CD4-positive, alpha-beta T cell (primary cell): ENCODE data around the gene LMNTD2. TPM values are rescaled to one million over a fixed set of nuclear protein-coding genes. Genes with fewer than 3 reads are reported as not detected.

ENCODE experiments used
- ATAC-seq: fragments of 200-7000 bp; cut with Tn5 transposase; one replicate; pipeline ENCODE4 v1.10.0; 2022; ENCODE audit warnings: mild to moderate bottlenecking; ENCODE audit not compliant: poor library complexity
- CTCF ChIA-PET: fragments of 350-600 bp; sonication (Branson Sonifier 250); formaldehyde crosslinking; loops from one replicate; lab custom pipeline; 2021; ENCODE audit warnings: antibody characterized with exemption, inconsistent platforms; lab: Charles Lee
- POLR2A ChIA-PET: fragments of 350-600 bp; sonication (Branson Sonifier 250); formaldehyde crosslinking; loops from one replicate; lab custom pipeline; 2021; ENCODE audit warnings: antibody characterized with exemption, inconsistent platforms; lab: Charles Lee
- DNase-seq, 14 experiments: peaks; one replicate each; pipeline ENCODE4 v3.0.0-alpha.2; 2013 to 2020; ENCODE audit warnings: mixed read lengths in 2 of 14
- H3K27ac ChIP-seq, 2 donors: one replicate each; pipeline versions ENCODE4 v1.5.1 to v1.7.0; 2013; ENCODE audit warnings: low read length in 2 of 2, low read depth in 1 of 2, mild to moderate bottlenecking in 1 of 2
- H3K27me3 ChIP-seq, 2 experiments: 1 replicate in 1 of 2; 2 replicates in 1 of 2; pipeline versions ENCODE4 v1.6.1 to v1.7.0; 2013; ENCODE audit warnings: low read length in 2 of 2, control low read depth in 1 of 2, mild to moderate bottlenecking in 1 of 2, moderate library complexity in 1 of 2; ENCODE audit not compliant: insufficient read depth in 2 of 2, control insufficient read depth in 1 of 2
- H3K36me3 ChIP-seq: one replicate; pipeline ENCODE4 v1.6.1; 2013; ENCODE audit warnings: low read length, control low read depth; ENCODE audit not compliant: insufficient read depth
- H3K4me1 ChIP-seq: one replicate; pipeline ENCODE4 v1.6.1; 2013; ENCODE audit warnings: low read length, control low read depth; ENCODE audit not compliant: insufficient read depth
- H3K4me3 ChIP-seq: one replicate; pipeline ENCODE4 v1.5.1; 2013; ENCODE audit warnings: mild to moderate bottlenecking, low read length, moderate library complexity
- H3K9me3 ChIP-seq, 2 experiments: 1 replicate in 1 of 2; 2 replicates in 1 of 2; pipeline versions ENCODE4 v1.6.1 to v1.7.0; 2013; ENCODE audit warnings: low read length in 2 of 2, mild to moderate bottlenecking in 2 of 2, control low read depth in 1 of 2, moderate library complexity in 1 of 2; ENCODE audit not compliant: control insufficient read depth in 1 of 2, insufficient read depth in 1 of 2
- H3K27ac Mint-ChIP-seq: one replicate; pipeline ENCODE4 v1.8.0; 2020; ENCODE audit warnings: mixed read lengths
- H3K27me3 Mint-ChIP-seq: one replicate; pipeline ENCODE4 v1.8.0; 2021; ENCODE audit warnings: mixed read lengths
- H3K36me3 Mint-ChIP-seq: one replicate; pipeline ENCODE4 v1.8.0; 2021; ENCODE audit warnings: low read depth, mixed read lengths
- H3K4me1 Mint-ChIP-seq: one replicate; pipeline ENCODE4 v1.8.0; 2021; ENCODE audit warnings: low read depth, mixed read lengths
- H3K4me3 Mint-ChIP-seq: one replicate; pipeline ENCODE4 v1.8.0; 2020; ENCODE audit warnings: mild to moderate bottlenecking, mixed read lengths
- H3K9me3 Mint-ChIP-seq: one replicate; pipeline ENCODE4 v1.8.0; 2020; ENCODE audit warnings: mixed read lengths
- CTCF ChIP-seq: fragments of 200-600 bp; IDR thresholded peaks from one replicate; pipeline ENCODE4 v1.8.0; 2022; ENCODE audit warnings: antibody characterized with exemption, mild to moderate bottlenecking
- intact Hi-C, 2 experiments: fragments of 100-400 bp; cut with DNase I in 1 of 2; cut with micrococcal nuclease in 1 of 2; formaldehyde crosslinking; loops; one replicate each; pipeline versions ENCODE4 v1.15.1 to v1.9.0; 2023 to 2025; cut with DNase I, micrococcal nuclease
- total RNA-seq, 174 experiments: library from RNA in 2 of 174; stranded (reverse) in 2 of 174; gene quantifications; one replicate each; pipeline ENCODE4 v1.2.3 and lab custom pipeline; 2021 to 2026

Gene LMNTD2
- total RNA-seq, 2 experiments from 2014 or later: 8.2 to 10.3 TPM

- Mint-ChIP-seq H3K36me3 (peaks cover 9% of the 10 kb centered on the region), H3K4me3 (peak overlapping the region; percentile 54), H3K9me3 (no peaks in the 10 kb centered on the region), H3K27me3 (no peaks in the 10 kb centered on the region), H3K27ac (peak overlapping the region; percentile 88), H3K4me1 (peaks cover 13% of the 10 kb centered on the region)
- peaks cover 10% of the 10 kb centered on the region for H3K36me3 ChIP-seq
- POLR2A ChIA-PET: interaction anchor here (0.9 to 2.2 kb wide), 3 partner anchors 10 to 55 kb away, joined by 4 to 21 read pairs (median 11); partner anchors contain the start of gene PHRF1
- H3K4me3 ChIP-seq: no peak overlapping the region
- CTCF ChIA-PET: interaction anchor here (1.0 to 1.6 kb wide), 2 partner anchors 9 to 70 kb away, joined by 3 read pairs; no protein-coding TSS in a partner anchor
- DNase-seq: peak in 2 of 14 experiments; percentile 48 to 62
- no peaks in the 10 kb centered on the region for H3K27me3 ChIP-seq
- H3K27ac ChIP-seq: no peak overlapping the region
- H3K4me1 ChIP-seq: peaks cover 46% of the 10 kb centered on the region
- intact Hi-C loops: loop anchor here in 1 of 2 experiments (2.0 kb wide), 1 partner anchor 54 kb away; no protein-coding TSS in a partner anchor
- TF ChIP-seq CTCF: no peak
- ATAC-seq: no peak
- H3K9me3 ChIP-seq: no peaks in the 10 kb centered on the region
Measured at GRCh38 chr11:559020-559620, 1.4 kb downstream of the LMNTD2 start.

DNA sequence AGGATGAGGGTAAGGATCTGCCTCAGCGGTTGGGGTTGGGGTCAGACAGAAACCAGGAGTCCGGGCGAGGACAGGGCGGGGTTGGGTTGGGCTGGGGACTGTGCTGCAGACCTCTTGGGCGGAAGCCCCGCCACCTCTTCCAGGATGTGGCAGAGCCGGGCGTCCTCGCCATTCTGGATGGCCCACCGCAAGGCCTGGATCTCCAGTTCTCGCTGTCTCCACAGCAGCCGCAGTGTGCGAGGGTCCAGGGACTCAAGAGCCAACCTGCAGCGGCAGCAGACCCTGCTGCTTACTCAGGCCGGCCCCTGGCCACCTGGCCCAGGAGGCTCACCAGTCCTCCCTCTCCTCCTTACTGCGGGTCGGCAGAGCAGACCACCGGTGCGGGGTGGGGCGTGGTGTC lies 2.0 kb downstream of the LMNTD2 start:
- H3K4me3 Mint-ChIP-seq: no peak overlapping the region
- no peaks in the 10 kb centered on the region for H3K27me3 ChIP-seq
- POLR2A ChIA-PET: interaction anchor here (2.2 kb wide), 1 partner anchor 17 kb away, joined by 21 read pairs; the partner anchor contains the start of gene PHRF1
- H3K9me3 Mint-ChIP-seq: no peaks in the 10 kb centered on the region
- H3K36me3 ChIP-seq: peaks cover 7% of the 10 kb centered on the region
- H3K36me3 Mint-ChIP-seq: peaks cover 7% of the 10 kb centered on the region
- no peak overlapping the region for H3K4me3 ChIP-seq
- TF ChIP-seq CTCF: no peak
- CTCF ChIA-PET: no interaction called here
- no peaks in the 10 kb centered on the region for H3K27me3 Mint-ChIP-seq
- DNase-seq: peak in 1 of 14 experiments; percentile 40
- intact Hi-C loops: loop anchor here in 1 of 2 experiments (2.0 kb wide), 1 partner anchor 54 kb away; no protein-coding TSS in a partner anchor
- no peaks in the 10 kb centered on the region for H3K9me3 ChIP-seq
- peaks cover 52% of the 10 kb centered on the region for H3K4me1 ChIP-seq
- H3K27ac ChIP-seq: no peak overlapping the region
- no peak for ATAC-seq
- H3K4me1 Mint-ChIP-seq: peaks cover 13% of the 10 kb centered on the region
- H3K27ac Mint-ChIP-seq: no peak overlapping the region

GRCh38 chr11:557328-558132 lies 3.0 kb downstream of the LMNTD2 start:
- ATAC-seq (no peak), DNase-seq (peak in 1 of 14 experiments; percentile 41)
- Histone ChIP-seq H3K4me1 (peaks cover 52% of the 10 kb centered on the region), H3K36me3 (no peaks in the 10 kb centered on the region), H3K9me3 (no peaks in the 10 kb centered on the region), H3K27ac (no peak overlapping the region), H3K4me3 (no peak overlapping the region), H3K27me3 (no peaks in the 10 kb centered on the region)
- H3K4me1 Mint-ChIP-seq: peaks cover 13% of the 10 kb centered on the region
- peaks cover 5% of the 10 kb centered on the region for H3K36me3 Mint-ChIP-seq
- POLR2A ChIA-PET: interaction anchor here (1.3 to 3.9 kb wide), 4 partner anchors 17 to 168 kb away, joined by 3 to 27 read pairs (median 12); partner anchors contain the start of genes PHRF1 and RNH1
- CTCF ChIA-PET: interaction anchor here (1.6 kb wide), 3 partner anchors 18 to 170 kb away, joined by 3 to 4 read pairs (median 4); partner anchors contain the start of genes IRF7 and PHRF1
- no peak for TF ChIP-seq CTCF
- H3K9me3 Mint-ChIP-seq: no peaks in the 10 kb centered on the region
- no peaks in the 10 kb centered on the region for H3K27me3 Mint-ChIP-seq
- intact Hi-C loops: loop anchor here in 1 of 2 experiments (2.0 kb wide), 2 partner anchors 19 to 55 kb away; no protein-coding TSS in a partner anchor
- H3K4me3 Mint-ChIP-seq: peak overlapping the region; percentile 39
- H3K27ac Mint-ChIP-seq: peak overlapping the region; percentile 12
